Ishikawa (cell line): Measurements from ENCODE around the gene HPF1.

Experiments
- CEBPB ChIP-seq: IDR thresholded peaks from 2 replicates; pipeline ENCODE4 v1.6.1; 2012
- CREB1 ChIP-seq: IDR thresholded peaks from 2 replicates; pipeline ENCODE4 v1.6.1; 2012; ENCODE audit warnings: low read depth
- EGR1 ChIP-seq: IDR thresholded peaks from 2 replicates; pipeline ENCODE4 v1.6.1; 2012
- EP300 ChIP-seq: IDR thresholded peaks from 2 replicates; pipeline ENCODE4 v1.6.1; 2012; ENCODE audit warnings: borderline replicate concordance
- FOXM1 ChIP-seq: IDR thresholded peaks from 2 replicates; pipeline ENCODE4 v1.6.1; 2012; ENCODE audit warnings: low read depth, borderline replicate concordance
- MAX ChIP-seq: IDR thresholded peaks from 2 replicates; pipeline ENCODE4 v1.6.1; 2012
- NFIC ChIP-seq: IDR thresholded peaks from 2 replicates; pipeline ENCODE4 v1.6.1; 2012
- RAD21 ChIP-seq: IDR thresholded peaks from 2 replicates; pipeline ENCODE4 v1.6.1; 2012; ENCODE audit warnings: low read depth
- TAF1 ChIP-seq: IDR thresholded peaks from 2 replicates; pipeline ENCODE4 v1.6.1; 2012; ENCODE audit warnings: low read depth, mild to moderate bottlenecking
- TCF12 ChIP-seq: IDR thresholded peaks from 2 replicates; pipeline ENCODE4 v1.6.1; 2012; ENCODE audit warnings: low read depth
- TEAD4 ChIP-seq: IDR thresholded peaks from 2 replicates; pipeline ENCODE4 v1.6.1; 2012
- YY1 ChIP-seq: IDR thresholded peaks from 2 replicates; pipeline ENCODE4 v1.6.1; 2012; ENCODE audit warnings: low read depth
- ZBTB7A ChIP-seq: IDR thresholded peaks from 2 replicates; pipeline ENCODE4 v1.6.1; 2012; ENCODE audit warnings: low read depth
- TF ChIP-seq, protein P1 (sequence below): IDR thresholded peaks from 2 replicates; pipeline ENCODE4 v1.6.1; 2012
- TF ChIP-seq, protein P2 (sequence below): IDR thresholded peaks from 2 replicates; pipeline ENCODE4 v1.6.1; 2012; ENCODE audit warnings: low read depth, mild to moderate bottlenecking

The HPF1 gene

DNA sequence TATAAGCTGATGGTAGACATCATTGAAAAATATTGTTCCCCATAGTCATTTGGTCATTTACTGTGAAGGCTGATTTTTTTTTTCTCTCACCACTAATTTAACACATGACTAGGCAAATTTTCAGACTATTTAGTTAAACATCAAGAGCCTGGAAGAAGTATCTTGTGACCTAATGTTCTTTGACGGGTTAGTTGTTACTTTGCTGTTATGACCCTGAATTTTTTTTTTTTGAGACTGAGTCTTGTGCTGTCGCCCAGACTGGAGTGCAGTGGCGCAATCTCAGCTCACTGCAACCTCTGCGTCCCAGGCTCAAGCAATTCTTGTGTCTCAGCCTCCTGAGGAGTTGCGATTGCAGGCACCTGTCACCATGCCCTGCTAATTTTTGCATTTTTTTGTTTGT lies 67.0 kb downstream of the HPF1 start:
- TF ChIP-seq, protein P1, sequence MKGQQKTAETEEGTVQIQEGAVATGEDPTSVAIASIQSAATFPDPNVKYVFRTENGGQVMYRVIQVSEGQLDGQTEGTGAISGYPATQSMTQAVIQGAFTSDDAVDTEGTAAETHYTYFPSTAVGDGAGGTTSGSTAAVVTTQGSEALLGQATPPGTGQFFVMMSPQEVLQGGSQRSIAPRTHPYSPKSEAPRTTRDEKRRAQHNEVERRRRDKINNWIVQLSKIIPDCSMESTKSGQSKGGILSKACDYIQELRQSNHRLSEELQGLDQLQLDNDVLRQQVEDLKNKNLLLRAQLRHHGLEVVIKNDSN, result no peak
- TF ChIP-seq EGR1 (no peak), TCF12 (no peak), EP300 (no peak), FOXM1 (no peak), YY1 (no peak), TEAD4 (no peak), RAD21 (no peak), CEBPB (no peak), TAF1 (no peak), NFIC (no peak), MAX (no peak), CREB1 (no peak)
- TF ChIP-seq, protein P2, sequence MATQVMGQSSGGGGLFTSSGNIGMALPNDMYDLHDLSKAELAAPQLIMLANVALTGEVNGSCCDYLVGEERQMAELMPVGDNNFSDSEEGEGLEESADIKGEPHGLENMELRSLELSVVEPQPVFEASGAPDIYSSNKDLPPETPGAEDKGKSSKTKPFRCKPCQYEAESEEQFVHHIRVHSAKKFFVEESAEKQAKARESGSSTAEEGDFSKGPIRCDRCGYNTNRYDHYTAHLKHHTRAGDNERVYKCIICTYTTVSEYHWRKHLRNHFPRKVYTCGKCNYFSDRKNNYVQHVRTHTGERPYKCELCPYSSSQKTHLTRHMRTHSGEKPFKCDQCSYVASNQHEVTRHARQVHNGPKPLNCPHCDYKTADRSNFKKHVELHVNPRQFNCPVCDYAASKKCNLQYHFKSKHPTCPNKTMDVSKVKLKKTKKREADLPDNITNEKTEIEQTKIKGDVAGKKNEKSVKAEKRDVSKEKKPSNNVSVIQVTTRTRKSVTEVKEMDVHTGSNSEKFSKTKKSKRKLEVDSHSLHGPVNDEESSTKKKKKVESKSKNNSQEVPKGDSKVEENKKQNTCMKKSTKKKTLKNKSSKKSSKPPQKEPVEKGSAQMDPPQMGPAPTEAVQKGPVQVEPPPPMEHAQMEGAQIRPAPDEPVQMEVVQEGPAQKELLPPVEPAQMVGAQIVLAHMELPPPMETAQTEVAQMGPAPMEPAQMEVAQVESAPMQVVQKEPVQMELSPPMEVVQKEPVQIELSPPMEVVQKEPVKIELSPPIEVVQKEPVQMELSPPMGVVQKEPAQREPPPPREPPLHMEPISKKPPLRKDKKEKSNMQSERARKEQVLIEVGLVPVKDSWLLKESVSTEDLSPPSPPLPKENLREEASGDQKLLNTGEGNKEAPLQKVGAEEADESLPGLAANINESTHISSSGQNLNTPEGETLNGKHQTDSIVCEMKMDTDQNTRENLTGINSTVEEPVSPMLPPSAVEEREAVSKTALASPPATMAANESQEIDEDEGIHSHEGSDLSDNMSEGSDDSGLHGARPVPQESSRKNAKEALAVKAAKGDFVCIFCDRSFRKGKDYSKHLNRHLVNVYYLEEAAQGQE, result no peak

GRCh38 chr4:169689681-169690080 lies 68.1 kb downstream of the HPF1 start:
- TF ChIP-seq CEBPB (peak; percentile 84), ZBTB7A (no peak), EP300 (no peak), TAF1 (no peak), FOXM1 (no peak)

GRCh38 chr4:169682372-169683047 lies 75.2 kb downstream of the HPF1 start:
- TF ChIP-seq CEBPB (peak; percentile 35; the same call in 1 of the 2 replicates), ZBTB7A (no peak), CREB1 (no peak), EP300 (no peak)
